ENCODE results near the gene MYL6.
A peak's percentile ranks its signal among the peaks of the same experiment; 100 is the strongest.

Gene MYL6

GRCh38 chr12:56158926-56159461 lies 835 bp downstream of the MYL6 start:
- no peak for DNase-seq

GRCh38 chr12:56159482-56160192 lies 1.5 kb downstream of the MYL6 start:
- no peak for DNase-seq

DNA sequence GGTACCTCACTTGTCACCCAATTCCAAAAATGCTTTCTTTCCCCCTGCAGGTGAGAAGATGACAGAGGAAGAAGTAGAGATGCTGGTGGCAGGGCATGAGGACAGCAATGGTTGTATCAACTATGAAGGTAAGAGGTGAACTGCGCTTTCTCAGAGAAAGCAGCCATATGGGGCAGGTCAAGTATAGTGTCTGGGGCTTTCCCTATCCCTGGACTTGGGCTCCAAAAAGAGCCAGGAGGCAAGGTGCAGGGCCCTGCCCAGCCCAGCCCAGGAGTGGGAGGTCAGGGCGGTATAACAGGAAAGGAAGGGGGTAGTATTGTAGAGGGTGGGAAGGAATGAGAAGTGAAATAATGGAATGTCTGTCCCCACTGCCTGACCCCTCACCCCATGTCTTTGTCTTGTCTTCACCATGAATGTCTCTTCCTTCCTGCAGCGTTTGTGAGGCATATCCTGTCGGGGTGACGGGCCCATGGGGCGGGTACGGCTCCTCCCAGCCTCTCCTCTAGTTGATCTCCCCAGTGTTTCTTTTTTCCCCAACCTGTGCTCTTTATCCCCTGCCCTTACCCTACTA lies 2.1 kb downstream of the MYL6 start:
- DNase-seq: peak in 1 of 2 donors; percentile 18

DNA sequence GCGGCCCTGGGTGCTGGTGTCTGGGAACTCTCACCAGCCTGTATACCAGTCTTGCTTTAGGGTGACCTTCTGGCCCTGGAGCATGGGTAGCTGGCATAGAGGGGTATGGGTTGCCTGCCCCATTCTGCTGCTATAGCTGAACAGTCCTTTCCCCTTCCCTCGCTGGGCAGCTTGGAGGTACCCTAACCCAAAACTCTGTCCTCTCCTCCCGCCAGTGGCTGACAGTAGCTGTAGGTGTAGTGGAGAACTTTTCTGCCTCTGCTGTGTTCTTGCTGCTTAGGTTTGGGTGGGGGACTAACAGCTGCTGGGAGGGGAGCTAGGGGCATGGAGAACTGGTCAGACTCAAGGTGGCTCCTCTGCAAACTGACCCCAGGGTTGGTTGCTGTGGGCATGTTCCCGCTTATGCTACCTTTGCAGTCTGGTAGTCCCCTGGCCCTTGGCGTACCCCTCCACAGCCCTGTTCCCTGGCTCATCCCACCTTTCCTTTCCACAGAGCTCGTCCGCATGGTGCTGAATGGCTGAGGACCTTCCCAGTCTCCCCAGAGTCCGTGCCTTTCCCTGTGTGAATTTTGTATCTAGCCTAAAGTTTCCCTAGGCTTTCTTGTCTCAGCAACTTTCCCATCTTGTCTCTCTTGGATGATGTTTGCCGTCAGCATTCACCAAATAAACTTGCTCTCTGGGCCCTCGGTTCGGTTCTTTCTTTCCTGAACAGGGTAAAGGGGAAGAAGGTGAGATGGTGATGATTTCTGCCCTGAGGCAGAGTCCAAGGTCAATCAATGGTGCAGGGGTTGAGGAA lies 2.9 kb downstream of the MYL6 start:
- DNase-seq: no peak

DNA sequence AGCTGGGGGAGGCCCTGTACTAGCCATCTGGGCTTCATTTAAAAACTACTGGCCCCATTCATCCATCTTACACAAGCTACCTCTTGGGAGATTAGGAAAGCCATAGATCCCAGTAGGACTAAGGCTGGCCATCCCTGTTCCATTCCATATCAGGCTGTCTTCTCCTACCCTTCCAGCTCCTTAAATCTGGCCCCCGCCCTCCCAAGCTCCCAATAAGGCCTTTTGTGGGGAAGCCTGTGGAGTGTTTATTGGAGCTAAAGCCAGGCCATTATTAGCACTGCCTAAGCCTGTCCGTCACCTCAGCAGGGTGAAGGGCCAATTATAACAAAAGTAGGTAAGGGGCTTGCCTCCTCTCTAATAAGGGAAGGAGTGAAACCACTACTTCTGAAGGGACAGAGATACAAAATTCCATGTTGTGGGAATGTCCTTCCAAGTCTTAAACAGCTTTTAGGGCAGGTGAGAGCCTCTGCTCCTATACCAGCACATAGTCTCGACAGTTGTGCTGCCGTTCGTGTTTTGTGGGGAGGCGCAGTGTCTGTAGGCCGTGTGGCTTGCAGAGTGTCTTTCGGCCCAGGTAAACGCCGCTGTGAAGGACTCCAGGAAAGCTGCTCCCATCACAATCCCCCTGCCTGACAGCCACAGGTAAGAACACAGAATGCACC lies 3.7 kb downstream of the MYL6 start:
- DNase-seq: no peak

- DNase-seq: no peak
Measured at GRCh38 chr12:56162468-56163290, 4.5 kb downstream of the MYL6 start.

GRCh38 chr12:56163533-56164344 lies 5.6 kb downstream of the MYL6 start:
- DNase-seq: no peak

- DNase-seq: no peak
Measured at GRCh38 chr12:56164345-56164729, 6.2 kb downstream of the MYL6 start.

- DNase-seq: no peak
Measured at GRCh38 chr12:56165369-56165768, 7.2 kb downstream of the MYL6 start.

- no peak for DNase-seq
Measured at GRCh38 chr12:56169229-56169759, 11.1 kb downstream of the MYL6 start.

DNA sequence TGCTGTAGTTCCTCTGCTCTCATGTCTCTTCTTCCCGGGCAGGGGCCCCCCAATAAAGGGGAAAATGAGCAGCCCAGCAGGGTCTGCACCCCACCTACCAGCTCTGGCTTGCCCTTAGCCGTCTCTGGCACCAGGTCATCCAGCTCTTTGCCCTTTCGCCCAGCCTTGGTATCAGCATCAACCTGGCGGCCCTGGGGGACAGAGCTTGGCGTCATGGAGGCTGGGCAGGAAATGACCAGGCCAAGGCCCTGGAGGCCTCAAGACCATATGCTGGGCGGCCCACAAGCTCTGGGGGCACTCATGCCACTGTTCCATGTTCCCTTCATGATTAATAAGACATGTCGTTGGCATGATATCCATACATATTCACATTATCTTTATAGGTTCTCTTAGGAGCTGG lies 14.7 kb downstream of the MYL6 start:
- DNase-seq: no peak

DNA sequence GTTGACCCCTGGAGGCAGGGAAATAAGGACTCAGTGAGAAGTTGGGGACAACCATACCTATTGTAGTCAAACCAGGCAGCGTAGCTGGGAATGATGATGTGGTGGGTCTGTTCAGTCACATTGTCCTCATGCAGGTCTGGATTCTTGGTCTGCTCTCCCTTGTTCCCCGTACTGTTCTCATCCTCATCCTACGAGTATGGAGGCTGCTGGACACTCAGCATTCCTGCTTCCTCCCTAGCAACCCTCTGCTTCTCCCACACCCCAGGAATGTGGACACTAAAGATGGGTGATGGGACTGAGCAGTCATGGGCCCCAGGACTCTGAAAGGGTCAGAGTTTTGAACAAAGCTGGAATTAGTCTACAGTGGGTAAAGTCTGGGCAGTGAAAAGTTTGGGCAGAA lies 20.2 kb downstream of the MYL6 start:
- DNase-seq: no peak

- DNase-seq: no peak
Measured at GRCh38 chr12:56186957-56187356, 28.8 kb downstream of the MYL6 start.

- DNase-seq: no peak
Measured at GRCh38 chr12:56188131-56188777, 30.1 kb downstream of the MYL6 start.

- no peak for DNase-seq
Measured at GRCh38 chr12:56188778-56189098, 30.6 kb downstream of the MYL6 start.

GRCh38 chr12:56189099-56189917 lies 31.1 kb downstream of the MYL6 start, which contains the start of gene SMARCC2:
TSS of gene SMARCC2 (minus strand) at chr12:56189483. CDS start at chr12:56189461, 22 bp downstream.
- DNase-seq: peak; percentile 80 to 88

DNA sequence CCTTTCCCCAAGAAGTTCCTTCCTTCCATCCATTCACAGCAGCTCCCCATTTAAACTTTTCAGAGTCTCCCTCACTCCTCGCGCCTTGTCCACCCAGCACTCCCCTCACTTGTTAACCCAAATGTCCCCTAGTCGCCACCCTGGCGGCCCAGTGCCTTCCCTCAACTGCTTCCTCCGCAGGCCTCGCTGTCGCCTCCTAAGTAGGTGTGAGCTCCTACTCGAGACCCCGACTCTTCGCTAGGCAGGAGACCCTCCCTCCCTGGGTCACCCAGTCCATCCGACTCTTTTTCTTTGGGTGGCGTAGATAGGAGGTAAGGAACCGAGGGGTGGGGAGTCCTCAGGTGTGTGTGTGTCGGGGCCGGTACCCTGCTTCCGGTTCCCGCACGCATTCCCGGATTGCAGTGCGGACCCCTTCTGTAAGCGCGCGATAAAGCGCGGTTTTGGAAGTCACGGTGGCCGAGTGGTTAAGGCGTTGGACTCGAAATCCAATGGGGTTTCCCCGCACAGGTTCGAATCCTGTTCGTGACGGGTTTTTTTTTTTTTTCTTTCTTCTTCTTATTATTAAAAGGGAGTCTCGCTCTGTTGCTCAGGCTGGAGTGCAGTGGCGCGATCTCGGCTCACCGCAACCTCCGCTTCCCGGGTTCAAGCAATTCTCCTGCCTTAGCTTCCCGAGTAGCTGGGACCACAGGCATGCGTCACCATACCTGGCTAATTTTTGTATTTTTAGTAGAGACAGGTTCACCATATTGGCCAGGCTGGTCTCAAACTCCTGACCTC lies 31.9 kb downstream of the MYL6 start:
- peak; percentile 58 to 86 for DNase-seq

- DNase-seq: no peak
Measured at GRCh38 chr12:56190695-56191155, 32.6 kb downstream of the MYL6 start.

DNA sequence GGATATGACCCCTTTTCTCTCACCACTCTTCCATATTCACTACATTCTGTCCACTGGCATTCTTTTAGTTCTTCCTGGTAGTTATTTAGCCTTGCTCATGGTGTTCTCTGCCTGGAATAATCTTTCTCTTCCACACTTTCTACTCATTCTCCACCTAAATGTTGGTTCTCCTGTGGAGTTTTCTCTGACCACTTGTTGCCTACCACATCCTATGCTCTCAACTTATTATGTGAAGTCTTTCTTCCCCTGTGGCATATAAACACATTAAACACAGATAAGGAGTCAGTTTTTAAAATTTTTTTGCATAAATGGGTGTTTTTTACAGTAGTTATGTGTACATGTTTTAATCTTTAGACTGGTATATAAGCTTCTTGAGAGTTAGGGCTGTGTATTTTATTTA lies 34.4 kb downstream of the MYL6 start:
- DNase-seq: no peak
